ENCODE measurements around the gene VPS16.

DNA sequence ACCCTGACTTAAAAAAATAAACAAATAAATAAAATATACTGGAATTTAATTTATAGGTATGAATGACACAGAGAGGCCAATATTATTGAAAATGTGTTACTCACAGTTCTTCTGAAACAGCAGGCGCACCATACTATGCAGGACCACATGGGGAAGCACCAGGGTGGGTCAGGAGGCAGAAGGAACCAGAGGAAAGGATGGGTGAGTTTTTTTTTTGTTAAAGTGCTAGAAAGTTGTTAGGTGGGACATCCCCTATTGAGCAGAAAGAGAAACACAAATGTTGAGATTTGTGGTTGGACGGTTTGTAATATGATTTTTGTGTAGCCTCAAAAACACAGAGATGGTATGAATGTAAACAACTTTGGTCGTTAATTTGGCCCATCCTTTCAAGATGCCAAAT, 58.7 kb downstream of the VPS16 start:
- TF ChIP-seq EZH2 (IDR thresholded peaks at IDR 0.05; ENCODE audit: insufficient read depth, poor library complexity, severe bottlenecking) (no peak), EZH2phosphoT487 (IDR thresholded peaks at IDR 0.05; ENCODE audit: insufficient read depth, low read depth) (no peak)
